ENCODE results near the gene ATP8A2. TPM values are rescaled to one million over a fixed set of nuclear protein-coding genes. Genes with fewer than 3 reads are reported as not detected.
"Not testable (repeated sequence)": the region's sequence is repeated elsewhere in the genome, so short reads cannot be mapped to it uniquely, and the experiment has no call there.

The ATP8A2 gene
- total RNA-seq, 1 donor from 2014 or later: 2.1 TPM

GRCh38 chr13:25518441-25518840, 146.7 kb downstream of the ATP8A2 start:
- H3K36me3 ChIP-seq (ENCODE audit: control insufficient read depth in 3 of 3, insufficient read depth in 3 of 3, low read length in 3 of 3): no peaks in the 10 kb centered on the region
- H3K9ac ChIP-seq (ENCODE audit: low read depth in 1 of 3, low read length in 3 of 3): no peak overlapping the region
- no peaks in the 10 kb centered on the region for H3K9me3 ChIP-seq (ENCODE audit: control insufficient read depth in 3 of 3, low read length in 3 of 3)
- H3K27ac ChIP-seq (ENCODE audit: low read depth, low read length): no peak overlapping the region
- H3K27me3 ChIP-seq (ENCODE audit: control insufficient read depth in 3 of 3, insufficient read depth in 3 of 3, low read length in 3 of 3): no peaks in the 10 kb centered on the region
- no peak overlapping the region for H3K4me3 ChIP-seq (ENCODE audit: low read length in 3 of 3)
- H3K4me1 ChIP-seq (ENCODE audit: control insufficient read depth in 3 of 3, insufficient read depth in 3 of 3, low read length in 3 of 3): no peaks in the 10 kb centered on the region

GRCh38 chr13:25525884-25526283, 154.1 kb downstream of the ATP8A2 start:
- Histone ChIP-seq H3K36me3 (ENCODE audit: control insufficient read depth in 3 of 3, insufficient read depth in 3 of 3, low read length in 3 of 3) (no peaks in the 10 kb centered on the region), H3K4me3 (ENCODE audit: low read length in 3 of 3) (no peak overlapping the region), H3K27me3 (ENCODE audit: control insufficient read depth in 3 of 3, insufficient read depth in 3 of 3, low read length in 3 of 3) (no peaks in the 10 kb centered on the region), H3K9ac (ENCODE audit: low read depth in 1 of 3, low read length in 3 of 3) (no peak overlapping the region), H3K4me1 (ENCODE audit: control insufficient read depth in 3 of 3, insufficient read depth in 3 of 3, low read length in 3 of 3) (no peaks in the 10 kb centered on the region), H3K9me3 (ENCODE audit: control insufficient read depth in 3 of 3, low read length in 3 of 3) (peaks cover 0 to 6% (median 0%) of the 10 kb centered on the region in 3 donors), H3K27ac (ENCODE audit: low read depth, low read length) (no peak overlapping the region)

GRCh38 chr13:25528266-25528665, 156.5 kb downstream of the ATP8A2 start:
- Histone ChIP-seq H3K9ac (ENCODE audit: low read depth in 1 of 3, low read length in 3 of 3) (no peak overlapping the region), H3K4me3 (ENCODE audit: low read length in 3 of 3) (no peak overlapping the region), H3K36me3 (ENCODE audit: control insufficient read depth in 3 of 3, insufficient read depth in 3 of 3, low read length in 3 of 3) (no peaks in the 10 kb centered on the region), H3K27me3 (ENCODE audit: control insufficient read depth in 3 of 3, insufficient read depth in 3 of 3, low read length in 3 of 3) (no peaks in the 10 kb centered on the region), H3K27ac (ENCODE audit: low read depth, low read length) (no peak overlapping the region), H3K9me3 (ENCODE audit: control insufficient read depth in 3 of 3, low read length in 3 of 3) (peaks cover 0 to 6% (median 0%) of the 10 kb centered on the region in 3 donors), H3K4me1 (ENCODE audit: control insufficient read depth in 3 of 3, insufficient read depth in 3 of 3, low read length in 3 of 3) (no peaks in the 10 kb centered on the region)

GRCh38 chr13:25529425-25529824, 157.7 kb downstream of the ATP8A2 start:
- H3K9ac ChIP-seq (ENCODE audit: low read depth in 1 of 3, low read length in 3 of 3): no peak overlapping the region
- H3K4me1 ChIP-seq (ENCODE audit: control insufficient read depth in 3 of 3, insufficient read depth in 3 of 3, low read length in 3 of 3): no peaks in the 10 kb centered on the region
- no peaks in the 10 kb centered on the region for H3K27me3 ChIP-seq (ENCODE audit: control insufficient read depth in 3 of 3, insufficient read depth in 3 of 3, low read length in 3 of 3)
- no peak overlapping the region for H3K27ac ChIP-seq (ENCODE audit: low read depth, low read length)
- peaks cover 0 to 6% (median 0%) of the 10 kb centered on the region in 3 donors for H3K9me3 ChIP-seq (ENCODE audit: control insufficient read depth in 3 of 3, low read length in 3 of 3)
- no peaks in the 10 kb centered on the region for H3K36me3 ChIP-seq (ENCODE audit: control insufficient read depth in 3 of 3, insufficient read depth in 3 of 3, low read length in 3 of 3)
- no peak overlapping the region for H3K4me3 ChIP-seq (ENCODE audit: low read length in 3 of 3)

- Histone ChIP-seq H3K4me1 (ENCODE audit: control insufficient read depth in 3 of 3, insufficient read depth in 3 of 3, low read length in 3 of 3) (no peaks in the 10 kb centered on the region), H3K27ac (ENCODE audit: low read depth, low read length) (no peak overlapping the region), H3K9ac (ENCODE audit: low read depth in 1 of 3, low read length in 3 of 3) (no peak overlapping the region), H3K9me3 (ENCODE audit: control insufficient read depth in 3 of 3, low read length in 3 of 3) (no peaks in the 10 kb centered on the region), H3K4me3 (ENCODE audit: low read length in 3 of 3) (no peak overlapping the region), H3K27me3 (ENCODE audit: control insufficient read depth in 3 of 3, insufficient read depth in 3 of 3, low read length in 3 of 3) (peaks cover 0 to 4% (median 0%) of the 10 kb centered on the region in 3 donors), H3K36me3 (ENCODE audit: control insufficient read depth in 3 of 3, insufficient read depth in 3 of 3, low read length in 3 of 3) (no peaks in the 10 kb centered on the region)
Measured at GRCh38 chr13:25538276-25538675, 166.5 kb downstream of the ATP8A2 start.

GRCh38 chr13:25541434-25542123, 169.8 kb downstream of the ATP8A2 start:
- no peaks in the 10 kb centered on the region for H3K36me3 ChIP-seq (ENCODE audit: control insufficient read depth in 3 of 3, insufficient read depth in 3 of 3, low read length in 3 of 3)
- no peak overlapping the region for H3K27ac ChIP-seq (ENCODE audit: low read depth, low read length)
- peaks cover 0 to 3% (median 0%) of the 10 kb centered on the region in 3 donors for H3K27me3 ChIP-seq (ENCODE audit: control insufficient read depth in 3 of 3, insufficient read depth in 3 of 3, low read length in 3 of 3)
- no peak overlapping the region for H3K9ac ChIP-seq (ENCODE audit: low read depth in 1 of 3, low read length in 3 of 3)
- H3K9me3 ChIP-seq (ENCODE audit: control insufficient read depth in 3 of 3, low read length in 3 of 3): no peaks in the 10 kb centered on the region
- no peaks in the 10 kb centered on the region for H3K4me1 ChIP-seq (ENCODE audit: control insufficient read depth in 3 of 3, insufficient read depth in 3 of 3, low read length in 3 of 3)
- H3K4me3 ChIP-seq (ENCODE audit: low read length in 3 of 3): no peak overlapping the region

- not testable (repeated sequence) for H3K4me3 ChIP-seq (ENCODE audit: low read length in 3 of 3); H3K27ac ChIP-seq (ENCODE audit: low read depth, low read length); H3K4me1 ChIP-seq (ENCODE audit: control insufficient read depth in 3 of 3, insufficient read depth in 3 of 3, low read length in 3 of 3); H3K9ac ChIP-seq (ENCODE audit: low read depth in 1 of 3, low read length in 3 of 3); H3K9me3 ChIP-seq (ENCODE audit: control insufficient read depth in 3 of 3, low read length in 3 of 3); H3K27me3 ChIP-seq (ENCODE audit: control insufficient read depth in 3 of 3, insufficient read depth in 3 of 3, low read length in 3 of 3); H3K36me3 ChIP-seq (ENCODE audit: control insufficient read depth in 3 of 3, insufficient read depth in 3 of 3, low read length in 3 of 3)
Measured at GRCh38 chr13:25548991-25549390, 177.2 kb downstream of the ATP8A2 start.

- Histone ChIP-seq H3K9ac (ENCODE audit: low read depth in 1 of 3, low read length in 3 of 3) (no peak overlapping the region), H3K36me3 (ENCODE audit: control insufficient read depth in 3 of 3, insufficient read depth in 3 of 3, low read length in 3 of 3) (no peaks in the 10 kb centered on the region), H3K27me3 (ENCODE audit: control insufficient read depth in 3 of 3, insufficient read depth in 3 of 3, low read length in 3 of 3) (peaks cover 0 to 4% (median 0%) of the 10 kb centered on the region in 3 donors), H3K27ac (ENCODE audit: low read depth, low read length) (no peak overlapping the region), H3K4me3 (ENCODE audit: low read length in 3 of 3) (no peak overlapping the region), H3K9me3 (ENCODE audit: control insufficient read depth in 3 of 3, low read length in 3 of 3) (no peaks in the 10 kb centered on the region), H3K4me1 (ENCODE audit: control insufficient read depth in 3 of 3, insufficient read depth in 3 of 3, low read length in 3 of 3) (no peaks in the 10 kb centered on the region)
Measured at GRCh38 chr13:25561812-25562211, 190.0 kb downstream of the ATP8A2 start.

GRCh38 chr13:25570185-25570584, 198.4 kb downstream of the ATP8A2 start:
- Histone ChIP-seq H3K27me3 (ENCODE audit: control insufficient read depth in 3 of 3, insufficient read depth in 3 of 3, low read length in 3 of 3) (peaks cover 0 to 6% (median 0%) of the 10 kb centered on the region in 3 donors), H3K36me3 (ENCODE audit: control insufficient read depth in 3 of 3, insufficient read depth in 3 of 3, low read length in 3 of 3) (no peaks in the 10 kb centered on the region), H3K4me1 (ENCODE audit: control insufficient read depth in 3 of 3, insufficient read depth in 3 of 3, low read length in 3 of 3) (no peaks in the 10 kb centered on the region), H3K9me3 (ENCODE audit: control insufficient read depth in 3 of 3, low read length in 3 of 3) (no peaks in the 10 kb centered on the region), H3K4me3 (ENCODE audit: low read length in 3 of 3) (no peak overlapping the region), H3K27ac (ENCODE audit: low read depth, low read length) (no peak overlapping the region), H3K9ac (ENCODE audit: low read depth in 1 of 3, low read length in 3 of 3) (no peak overlapping the region)

GRCh38 chr13:25571237-25571636, 199.5 kb downstream of the ATP8A2 start:
- Histone ChIP-seq H3K27me3 (ENCODE audit: control insufficient read depth in 3 of 3, insufficient read depth in 3 of 3, low read length in 3 of 3) (peaks cover 0 to 6% (median 0%) of the 10 kb centered on the region in 3 donors), H3K4me1 (ENCODE audit: control insufficient read depth in 3 of 3, insufficient read depth in 3 of 3, low read length in 3 of 3) (no peaks in the 10 kb centered on the region), H3K9ac (ENCODE audit: low read depth in 1 of 3, low read length in 3 of 3) (no peak overlapping the region), H3K27ac (ENCODE audit: low read depth, low read length) (no peak overlapping the region), H3K4me3 (ENCODE audit: low read length in 3 of 3) (no peak overlapping the region), H3K36me3 (ENCODE audit: control insufficient read depth in 3 of 3, insufficient read depth in 3 of 3, low read length in 3 of 3) (no peaks in the 10 kb centered on the region), H3K9me3 (ENCODE audit: control insufficient read depth in 3 of 3, low read length in 3 of 3) (no peaks in the 10 kb centered on the region)
